K562 (cell line): ENCODE data around the gene ZNF747. TPM values are rescaled to one million over a fixed set of nuclear protein-coding genes. Genes with fewer than 3 reads are reported as not detected.

Experiments
- CBFA2T3 ChIP-seq: fragments of 450-650 bp; IDR thresholded peaks from 2 replicates; pipeline ENCODE4 v1.6.1; 2017
- CBFB ChIP-seq: sonication (generic); formaldehyde crosslinking; IDR thresholded peaks from 2 replicates; pipeline ENCODE4 v1.4.0; 2020; ENCODE audit warnings: mild to moderate bottlenecking, missing genetic modification reagents
- CREB1 ChIP-seq, 2 experiments: sonication (generic) in 1 of 2; formaldehyde crosslinking in 1 of 2; IDR thresholded peaks; 2 replicates each; pipeline versions ENCODE4 v1.6.1 to v1.8.0; 2012 to 2022; ENCODE audit warnings: inconsistent platforms in 1 of 2, mild to moderate bottlenecking in 1 of 2, missing genetic modification reagents in 1 of 2, moderate library complexity in 1 of 2
- EGR1 ChIP-seq: fragments of 450-650 bp; conservative IDR thresholded peaks from 2 replicates; pipeline ENCODE4 v1.6.1; 2017; ENCODE audit warnings: mild to moderate bottlenecking
- FOXP1 ChIP-seq: sonication (generic); formaldehyde crosslinking; IDR thresholded peaks from 2 replicates; pipeline ENCODE4 v1.8.0; 2022; ENCODE audit warnings: mild to moderate bottlenecking, missing genetic modification reagents
- GABPB1 ChIP-seq: sonication (generic); formaldehyde crosslinking; IDR thresholded peaks from 2 replicates; pipeline ENCODE4 v1.8.0; 2022; ENCODE audit warnings: mild to moderate bottlenecking, missing genetic modification reagents
- KDM4B ChIP-seq, 2 experiments: fragments of 450-650 bp in 1 of 2; sonication (generic) in 1 of 2; IDR thresholded peaks; 2 replicates each; pipeline ENCODE4 v1.6.1; 2016 to 2017; ENCODE audit warnings: borderline replicate concordance in 2 of 2, antibody characterized with exemption in 1 of 2, low read depth in 1 of 2, mild to moderate bottlenecking in 1 of 2
- KLF6 ChIP-seq: fragments of 250-450 bp; sonication (Bioruptor Pico); IDR thresholded peaks from 2 replicates; pipeline ENCODE4 v1.4.0; 2020; ENCODE audit warnings: mild to moderate bottlenecking, moderate library complexity, borderline replicate concordance
- MNT ChIP-seq, 2 experiments: fragments of 450-650 bp; conservative IDR thresholded peaks; 2 replicates each; pipeline ENCODE4 v1.6.1; 2017; ENCODE audit warnings: mild to moderate bottlenecking in 2 of 2, moderate library complexity in 2 of 2
- SLC30A9 ChIP-seq: fragments of 250-450 bp; sonication (Bioruptor Pico); IDR thresholded peaks from 2 replicates; pipeline ENCODE4 v1.8.0; 2022; ENCODE audit warnings: mild to moderate bottlenecking, moderate library complexity
- TAF1 ChIP-seq: IDR thresholded peaks from 2 replicates; pipeline ENCODE4 v1.6.1; 2011; ENCODE audit warnings: mild to moderate bottlenecking, low read length, moderate library complexity; ENCODE audit not compliant: insufficient read depth, control insufficient read depth, severe bottlenecking; ENCODE audit errors: extremely low read depth
- TBL1XR1 ChIP-seq, 2 experiments: IDR thresholded peaks; 2 replicates each; pipeline ENCODE4 v1.6.1; 2012; ENCODE audit warnings: improper control_type of control experiment in 2 of 2, low read length in 2 of 2, mild to moderate bottlenecking in 1 of 2
- ZBTB17 ChIP-seq: fragments of 450-650 bp; formaldehyde crosslinking; IDR thresholded peaks from 2 replicates; pipeline ENCODE4 v1.4.0; 2020; ENCODE audit warnings: mild to moderate bottlenecking
- ZBTB2 ChIP-seq: fragments of 450-650 bp; IDR thresholded peaks from 2 replicates; pipeline ENCODE4 v1.6.1; 2016; ENCODE audit warnings: antibody characterized with exemption
- ZC3H8 ChIP-seq: fragments of 450-650 bp; IDR thresholded peaks from 2 replicates; pipeline ENCODE4 v1.6.1; 2017
- ZNF224 ChIP-seq: sonication (generic); formaldehyde crosslinking; IDR thresholded peaks from 2 replicates; pipeline ENCODE4 v1.8.0; 2022; ENCODE audit warnings: mild to moderate bottlenecking, missing genetic modification reagents
- ZNF431 ChIP-seq: sonication (generic); formaldehyde crosslinking; IDR thresholded peaks from 2 replicates; pipeline ENCODE4 v1.8.0; 2022; ENCODE audit warnings: mild to moderate bottlenecking, missing genetic modification reagents
- polyA plus RNA-seq, 8 experiments: library from polyadenylated mRNA; depleted of rRNA in 4 of 8; stranded (reverse) in 5 of 8; unstranded in 3 of 8; fragments of >200 nt; fragmentation: Nextera tagmentation in 2 of 8; fragmentation: Illumina TruSeq in 1 of 8; extraction: Ambion mirVana in 2 of 8; extraction: Trizol in 1 of 8; gene quantifications; 2 replicates each; pipeline versions ENCODE4 v1.2.1 to v1.2.3, GENCODE V29; 2011 to 2014; ENCODE audit warnings: inconsistent platforms in 1 of 8, missing spikeins in 1 of 8
- total RNA-seq, 7 experiments: library from RNA; depleted of rRNA in 6 of 7; stranded (reverse); fragments of >200 nt in 6 of 7; fragmentation: Illumina TruSeq in 2 of 7; extraction: Trizol in 2 of 7; gene quantifications; 2 replicates each; pipeline versions ENCODE4 v1.2.1 to v1.2.3, GENCODE V29; 2011 to 2021; ENCODE audit warnings: low replicate concordance in 1 of 7
- TF ChIP-seq, protein P1 (sequence below), 2 experiments: fragments of 450-650 bp; IDR thresholded peaks; 2 replicates each; pipeline ENCODE4 v1.6.1; 2018; ENCODE audit warnings: mild to moderate bottlenecking in 2 of 2, low read depth in 1 of 2; ENCODE audit not compliant: partially characterized antibody in 2 of 2
- TF ChIP-seq, protein P2 (sequence below): fragments of 250-450 bp; sonication (Bioruptor Pico); IDR thresholded peaks from 2 replicates; pipeline ENCODE4 v1.4.0; 2020; ENCODE audit warnings: mild to moderate bottlenecking

The ZNF747 gene
- total and polyA plus RNA-seq, 9 of the 15 experiments (the other 6 are each of a cell fraction or from before 2014, with no cell fraction given): 0.14 to 3.3 (median 1.5) TPM

- TF ChIP-seq, protein P1, sequence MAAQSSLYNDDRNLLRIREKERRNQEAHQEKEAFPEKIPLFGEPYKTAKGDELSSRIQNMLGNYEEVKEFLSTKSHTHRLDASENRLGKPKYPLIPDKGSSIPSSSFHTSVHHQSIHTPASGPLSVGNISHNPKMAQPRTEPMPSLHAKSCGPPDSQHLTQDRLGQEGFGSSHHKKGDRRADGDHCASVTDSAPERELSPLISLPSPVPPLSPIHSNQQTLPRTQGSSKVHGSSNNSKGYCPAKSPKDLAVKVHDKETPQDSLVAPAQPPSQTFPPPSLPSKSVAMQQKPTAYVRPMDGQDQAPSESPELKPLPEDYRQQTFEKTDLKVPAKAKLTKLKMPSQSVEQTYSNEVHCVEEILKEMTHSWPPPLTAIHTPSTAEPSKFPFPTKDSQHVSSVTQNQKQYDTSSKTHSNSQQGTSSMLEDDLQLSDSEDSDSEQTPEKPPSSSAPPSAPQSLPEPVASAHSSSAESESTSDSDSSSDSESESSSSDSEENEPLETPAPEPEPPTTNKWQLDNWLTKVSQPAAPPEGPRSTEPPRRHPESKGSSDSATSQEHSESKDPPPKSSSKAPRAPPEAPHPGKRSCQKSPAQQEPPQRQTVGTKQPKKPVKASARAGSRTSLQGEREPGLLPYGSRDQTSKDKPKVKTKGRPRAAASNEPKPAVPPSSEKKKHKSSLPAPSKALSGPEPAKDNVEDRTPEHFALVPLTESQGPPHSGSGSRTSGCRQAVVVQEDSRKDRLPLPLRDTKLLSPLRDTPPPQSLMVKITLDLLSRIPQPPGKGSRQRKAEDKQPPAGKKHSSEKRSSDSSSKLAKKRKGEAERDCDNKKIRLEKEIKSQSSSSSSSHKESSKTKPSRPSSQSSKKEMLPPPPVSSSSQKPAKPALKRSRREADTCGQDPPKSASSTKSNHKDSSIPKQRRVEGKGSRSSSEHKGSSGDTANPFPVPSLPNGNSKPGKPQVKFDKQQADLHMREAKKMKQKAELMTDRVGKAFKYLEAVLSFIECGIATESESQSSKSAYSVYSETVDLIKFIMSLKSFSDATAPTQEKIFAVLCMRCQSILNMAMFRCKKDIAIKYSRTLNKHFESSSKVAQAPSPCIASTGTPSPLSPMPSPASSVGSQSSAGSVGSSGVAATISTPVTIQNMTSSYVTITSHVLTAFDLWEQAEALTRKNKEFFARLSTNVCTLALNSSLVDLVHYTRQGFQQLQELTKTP (IDR thresholded peaks at IDR 0.05; ENCODE audit: low read depth in 1 of 2, partially characterized antibody in 2 of 2): no peak
- TF ChIP-seq ZBTB17 (CRISPR knock-in tag) (peak; percentile 97), CREB1 (IDR thresholded peaks at IDR 0.05) (peak; percentile 82), CREB1 (CRISPR knock-in tag; IDR thresholded peaks at IDR 0.05) (peak; percentile 63), CBFB (CRISPR knock-in tag) (0 out of 2 replicates have a peak, but pooled peaks have one; percentile 2), KLF6 (CRISPR knock-in tag) (peak; percentile 81; the same call in 1 of the 2 replicates), ZNF224 (CRISPR knock-in tag) (no peak), ZNF431 (peak; percentile 28; the same call in 1 of the 2 replicates), KDM4B (IDR thresholded peaks at IDR 0.05; ENCODE audit: borderline replicate concordance in 2 of 2, low read depth in 1 of 2) (peak in 1 of 2 experiments; percentile 32; a peak in 1 of 4 replicates), ZC3H8 (no peak), TAF1 (peak; percentile 85), FOXP1 (CRISPR knock-in tag) (peak; percentile 58; the same call in 1 of the 2 replicates), TBL1XR1 (IDR thresholded peaks at IDR 0.05; ENCODE audit: low read length in 2 of 2) (0 out of 4 replicates have a peak, but pooled peaks of 1 of the 2 experiments have one; percentile 46), ZBTB2 (peak; percentile 94), SLC30A9 (CRISPR knock-in tag) (no peak), CBFA2T3 (no peak), GABPB1 (CRISPR knock-in tag) (peak; percentile 80), EGR1 (peak; percentile 89), MNT (conservative IDR thresholded peaks at IDR 0.05) (peak in 1 of 2 experiments; percentile 71; a peak in 2 of 4 replicates)
- TF ChIP-seq, protein P2, sequence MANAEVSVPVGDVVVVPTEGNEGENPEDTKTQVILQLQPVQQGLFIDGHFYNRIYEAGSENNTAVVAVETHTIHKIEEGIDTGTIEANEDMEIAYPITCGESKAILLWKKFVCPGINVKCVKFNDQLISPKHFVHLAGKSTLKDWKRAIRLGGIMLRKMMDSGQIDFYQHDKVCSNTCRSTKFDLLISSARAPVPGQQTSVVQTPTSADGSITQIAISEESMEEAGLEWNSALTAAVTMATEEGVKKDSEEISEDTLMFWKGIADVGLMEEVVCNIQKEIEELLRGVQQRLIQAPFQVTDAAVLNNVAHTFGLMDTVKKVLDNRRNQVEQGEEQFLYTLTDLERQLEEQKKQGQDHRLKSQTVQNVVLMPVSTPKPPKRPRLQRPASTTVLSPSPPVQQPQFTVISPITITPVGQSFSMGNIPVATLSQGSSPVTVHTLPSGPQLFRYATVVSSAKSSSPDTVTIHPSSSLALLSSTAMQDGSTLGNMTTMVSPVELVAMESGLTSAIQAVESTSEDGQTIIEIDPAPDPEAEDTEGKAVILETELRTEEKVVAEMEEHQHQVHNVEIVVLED (CRISPR knock-in tag): peak; percentile 95
Measured at GRCh38 chr16:30534368-30535105, at the start of gene ZNF747 (continued).
